ENCODE measurements around the gene PLPP1. TPM values are rescaled to one million over a fixed set of nuclear protein-coding genes. Genes with fewer than 3 reads are reported as not detected.

The PLPP1 gene
- total RNA-seq, 2 donors from 2014 or later = 29.0 to 100 TPM

GRCh38 chr5:55384072-55384471, 150.7 kb downstream of the PLPP1 start:
- Histone ChIP-seq H3K4me3 (ENCODE audit: low read length) (no peak overlapping the region), H3K9me3 (ENCODE audit: control insufficient read depth, low read length) (peaks cover 19% of the 10 kb centered on the region), H3K27me3 (ENCODE audit: control insufficient read depth, insufficient read depth, low read length, poor library complexity, severe bottlenecking) (no peaks in the 10 kb centered on the region), H3K4me1 (ENCODE audit: control insufficient read depth, insufficient read depth, low read length) (peaks cover 3% of the 10 kb centered on the region), H3K36me3 (ENCODE audit: control insufficient read depth, insufficient read depth, low read length) (peaks cover 73% of the 10 kb centered on the region), H3K27ac (ENCODE audit: low read depth, low read length) (no peak overlapping the region), H3K9ac (ENCODE audit: extremely low read depth, low read length, poor library complexity, severe bottlenecking) (no peak overlapping the region)
- WGBS, 2 experiments (ENCODE audit: insufficient coverage in 1 of 2, insufficient read length in 1 of 2) = 98 to 100% methylated on average over 1 to 2 of the region's 2 CpGs
- H3K9me3 Mint-ChIP-seq = peaks cover 17% of the 10 kb centered on the region
- TF ChIP-seq CTCF (conservative IDR thresholded peaks at IDR 0.05) = no peak
- no peak overlapping the region for H3K4me3 Mint-ChIP-seq
- no peaks in the 10 kb centered on the region for H3K27me3 Mint-ChIP-seq (ENCODE audit: insufficient read depth)
- no peak overlapping the region for H3K27ac Mint-ChIP-seq
- DNase-seq = no peak
- H3K36me3 Mint-ChIP-seq (ENCODE audit: low read depth) = peaks cover 65% of the 10 kb centered on the region
- peaks cover 20% of the 10 kb centered on the region for H3K4me1 Mint-ChIP-seq

GRCh38 chr5:55383254-55383653, 151.5 kb downstream of the PLPP1 start:
- no peaks in the 10 kb centered on the region for H3K27me3 Mint-ChIP-seq (ENCODE audit: insufficient read depth)
- Histone ChIP-seq H3K36me3 (ENCODE audit: control insufficient read depth, insufficient read depth, low read length) (peaks cover 73% of the 10 kb centered on the region), H3K27ac (ENCODE audit: low read depth, low read length) (no peak overlapping the region), H3K27me3 (ENCODE audit: control insufficient read depth, insufficient read depth, low read length, poor library complexity, severe bottlenecking) (no peaks in the 10 kb centered on the region), H3K9ac (ENCODE audit: extremely low read depth, low read length, poor library complexity, severe bottlenecking) (no peak overlapping the region), H3K9me3 (ENCODE audit: control insufficient read depth, low read length) (peaks cover 19% of the 10 kb centered on the region), H3K4me1 (ENCODE audit: control insufficient read depth, insufficient read depth, low read length) (peaks cover 3% of the 10 kb centered on the region), H3K4me3 (ENCODE audit: low read length) (no peak overlapping the region)
- peaks cover 17% of the 10 kb centered on the region for H3K9me3 Mint-ChIP-seq
- H3K4me3 Mint-ChIP-seq = no peak overlapping the region
- no peak for TF ChIP-seq CTCF (conservative IDR thresholded peaks at IDR 0.05)
- peaks cover 63% of the 10 kb centered on the region for H3K36me3 Mint-ChIP-seq (ENCODE audit: low read depth)
- DNase-seq = no peak
- H3K27ac Mint-ChIP-seq = no peak overlapping the region
- peaks cover 20% of the 10 kb centered on the region for H3K4me1 Mint-ChIP-seq

- no peak overlapping the region for H3K4me3 ChIP-seq (ENCODE audit: low read length)
- Mint-ChIP-seq H3K9me3 (peaks cover 31% of the 10 kb centered on the region), H3K4me3 (no peak overlapping the region), H3K36me3 (ENCODE audit: low read depth) (peaks cover 72% of the 10 kb centered on the region), H3K27ac (no peak overlapping the region), H3K27me3 (ENCODE audit: insufficient read depth) (no peaks in the 10 kb centered on the region), H3K4me1 (no peaks in the 10 kb centered on the region)
- no peak for TF ChIP-seq CTCF (conservative IDR thresholded peaks at IDR 0.05)
- peaks cover 82% of the 10 kb centered on the region for H3K36me3 ChIP-seq (ENCODE audit: control insufficient read depth, insufficient read depth, low read length)
- H3K27me3 ChIP-seq (ENCODE audit: control insufficient read depth, insufficient read depth, low read length, poor library complexity, severe bottlenecking) = no peaks in the 10 kb centered on the region
- no peaks in the 10 kb centered on the region for H3K4me1 ChIP-seq (ENCODE audit: control insufficient read depth, insufficient read depth, low read length)
- peaks cover 33% of the 10 kb centered on the region for H3K9me3 ChIP-seq (ENCODE audit: control insufficient read depth, low read length)
- DNase-seq = no peak
- H3K9ac ChIP-seq (ENCODE audit: extremely low read depth, low read length, poor library complexity, severe bottlenecking) = no peak overlapping the region
- H3K27ac ChIP-seq (ENCODE audit: low read depth, low read length) = no peak overlapping the region
- WGBS, 2 experiments (ENCODE audit: insufficient coverage in 1 of 2, insufficient read length in 1 of 2) = 94 to 100% methylated on average over 1 of the region's 1 CpG
Observed at GRCh38 chr5:55377810-55378209, 157.0 kb downstream of the PLPP1 start.

Small RNA genes within 50 kb of the gene (microRNA-seq; reads per million reads assigned to microRNA genes)
- 0.44 reads per million for gene MIR5687 (ENCODE audit: borderline microRNAs expressed)

Other genes with a start within 250 kb of the PLPP1 start
- gene DHX29, start 227.3 kb downstream of the PLPP1 start, total RNA-seq = 10 to 100 TPM; 27.9 to 29.0 TPM
- 100 to 1,000 TPM in 1 of 2 donors, 10 to 100 TPM in 1; 91.0 to 106 TPM for gene MTREX, start 227.0 kb downstream of the PLPP1 start, total RNA-seq
- gene SLC38A9, start 177.4 kb upstream of the PLPP1 start, total RNA-seq = 10 to 100 TPM; 38.5 to 41.7 TPM
- not detected for gene DDX4, start 203.1 kb upstream of the PLPP1 start, total RNA-seq